ENCODE results near the gene TBC1D21. TPM values are rescaled to one million over a fixed set of nuclear protein-coding genes. Genes with fewer than 3 reads are reported as not detected.

Gene TBC1D21
- total and polyA plus RNA-seq, 2 of the 8 experiments (the other 6 are each of a cell fraction or from before 2014, with no cell fraction given) = not detected

DNA sequence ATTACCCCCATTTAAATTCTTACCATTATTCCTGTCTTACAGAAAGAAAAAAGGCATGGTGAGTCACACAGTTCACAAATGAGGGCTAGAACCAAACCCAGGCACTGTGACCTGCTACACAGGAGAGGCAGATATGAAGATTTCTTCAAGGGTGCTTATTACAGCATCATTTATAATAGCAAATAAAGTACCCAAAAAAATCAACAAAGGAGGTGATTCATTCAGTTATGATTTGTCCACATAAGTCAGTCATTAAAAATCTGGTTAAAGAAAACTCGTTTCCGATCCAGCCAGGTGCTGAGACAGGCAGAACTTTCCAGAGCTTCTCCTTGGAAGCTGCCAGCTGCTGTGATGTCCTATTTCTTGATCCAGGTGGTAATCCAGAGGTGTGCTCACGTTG, 45.4 kb downstream of the TBC1D21 start (continued):
- TF ChIP-seq, protein P1, sequence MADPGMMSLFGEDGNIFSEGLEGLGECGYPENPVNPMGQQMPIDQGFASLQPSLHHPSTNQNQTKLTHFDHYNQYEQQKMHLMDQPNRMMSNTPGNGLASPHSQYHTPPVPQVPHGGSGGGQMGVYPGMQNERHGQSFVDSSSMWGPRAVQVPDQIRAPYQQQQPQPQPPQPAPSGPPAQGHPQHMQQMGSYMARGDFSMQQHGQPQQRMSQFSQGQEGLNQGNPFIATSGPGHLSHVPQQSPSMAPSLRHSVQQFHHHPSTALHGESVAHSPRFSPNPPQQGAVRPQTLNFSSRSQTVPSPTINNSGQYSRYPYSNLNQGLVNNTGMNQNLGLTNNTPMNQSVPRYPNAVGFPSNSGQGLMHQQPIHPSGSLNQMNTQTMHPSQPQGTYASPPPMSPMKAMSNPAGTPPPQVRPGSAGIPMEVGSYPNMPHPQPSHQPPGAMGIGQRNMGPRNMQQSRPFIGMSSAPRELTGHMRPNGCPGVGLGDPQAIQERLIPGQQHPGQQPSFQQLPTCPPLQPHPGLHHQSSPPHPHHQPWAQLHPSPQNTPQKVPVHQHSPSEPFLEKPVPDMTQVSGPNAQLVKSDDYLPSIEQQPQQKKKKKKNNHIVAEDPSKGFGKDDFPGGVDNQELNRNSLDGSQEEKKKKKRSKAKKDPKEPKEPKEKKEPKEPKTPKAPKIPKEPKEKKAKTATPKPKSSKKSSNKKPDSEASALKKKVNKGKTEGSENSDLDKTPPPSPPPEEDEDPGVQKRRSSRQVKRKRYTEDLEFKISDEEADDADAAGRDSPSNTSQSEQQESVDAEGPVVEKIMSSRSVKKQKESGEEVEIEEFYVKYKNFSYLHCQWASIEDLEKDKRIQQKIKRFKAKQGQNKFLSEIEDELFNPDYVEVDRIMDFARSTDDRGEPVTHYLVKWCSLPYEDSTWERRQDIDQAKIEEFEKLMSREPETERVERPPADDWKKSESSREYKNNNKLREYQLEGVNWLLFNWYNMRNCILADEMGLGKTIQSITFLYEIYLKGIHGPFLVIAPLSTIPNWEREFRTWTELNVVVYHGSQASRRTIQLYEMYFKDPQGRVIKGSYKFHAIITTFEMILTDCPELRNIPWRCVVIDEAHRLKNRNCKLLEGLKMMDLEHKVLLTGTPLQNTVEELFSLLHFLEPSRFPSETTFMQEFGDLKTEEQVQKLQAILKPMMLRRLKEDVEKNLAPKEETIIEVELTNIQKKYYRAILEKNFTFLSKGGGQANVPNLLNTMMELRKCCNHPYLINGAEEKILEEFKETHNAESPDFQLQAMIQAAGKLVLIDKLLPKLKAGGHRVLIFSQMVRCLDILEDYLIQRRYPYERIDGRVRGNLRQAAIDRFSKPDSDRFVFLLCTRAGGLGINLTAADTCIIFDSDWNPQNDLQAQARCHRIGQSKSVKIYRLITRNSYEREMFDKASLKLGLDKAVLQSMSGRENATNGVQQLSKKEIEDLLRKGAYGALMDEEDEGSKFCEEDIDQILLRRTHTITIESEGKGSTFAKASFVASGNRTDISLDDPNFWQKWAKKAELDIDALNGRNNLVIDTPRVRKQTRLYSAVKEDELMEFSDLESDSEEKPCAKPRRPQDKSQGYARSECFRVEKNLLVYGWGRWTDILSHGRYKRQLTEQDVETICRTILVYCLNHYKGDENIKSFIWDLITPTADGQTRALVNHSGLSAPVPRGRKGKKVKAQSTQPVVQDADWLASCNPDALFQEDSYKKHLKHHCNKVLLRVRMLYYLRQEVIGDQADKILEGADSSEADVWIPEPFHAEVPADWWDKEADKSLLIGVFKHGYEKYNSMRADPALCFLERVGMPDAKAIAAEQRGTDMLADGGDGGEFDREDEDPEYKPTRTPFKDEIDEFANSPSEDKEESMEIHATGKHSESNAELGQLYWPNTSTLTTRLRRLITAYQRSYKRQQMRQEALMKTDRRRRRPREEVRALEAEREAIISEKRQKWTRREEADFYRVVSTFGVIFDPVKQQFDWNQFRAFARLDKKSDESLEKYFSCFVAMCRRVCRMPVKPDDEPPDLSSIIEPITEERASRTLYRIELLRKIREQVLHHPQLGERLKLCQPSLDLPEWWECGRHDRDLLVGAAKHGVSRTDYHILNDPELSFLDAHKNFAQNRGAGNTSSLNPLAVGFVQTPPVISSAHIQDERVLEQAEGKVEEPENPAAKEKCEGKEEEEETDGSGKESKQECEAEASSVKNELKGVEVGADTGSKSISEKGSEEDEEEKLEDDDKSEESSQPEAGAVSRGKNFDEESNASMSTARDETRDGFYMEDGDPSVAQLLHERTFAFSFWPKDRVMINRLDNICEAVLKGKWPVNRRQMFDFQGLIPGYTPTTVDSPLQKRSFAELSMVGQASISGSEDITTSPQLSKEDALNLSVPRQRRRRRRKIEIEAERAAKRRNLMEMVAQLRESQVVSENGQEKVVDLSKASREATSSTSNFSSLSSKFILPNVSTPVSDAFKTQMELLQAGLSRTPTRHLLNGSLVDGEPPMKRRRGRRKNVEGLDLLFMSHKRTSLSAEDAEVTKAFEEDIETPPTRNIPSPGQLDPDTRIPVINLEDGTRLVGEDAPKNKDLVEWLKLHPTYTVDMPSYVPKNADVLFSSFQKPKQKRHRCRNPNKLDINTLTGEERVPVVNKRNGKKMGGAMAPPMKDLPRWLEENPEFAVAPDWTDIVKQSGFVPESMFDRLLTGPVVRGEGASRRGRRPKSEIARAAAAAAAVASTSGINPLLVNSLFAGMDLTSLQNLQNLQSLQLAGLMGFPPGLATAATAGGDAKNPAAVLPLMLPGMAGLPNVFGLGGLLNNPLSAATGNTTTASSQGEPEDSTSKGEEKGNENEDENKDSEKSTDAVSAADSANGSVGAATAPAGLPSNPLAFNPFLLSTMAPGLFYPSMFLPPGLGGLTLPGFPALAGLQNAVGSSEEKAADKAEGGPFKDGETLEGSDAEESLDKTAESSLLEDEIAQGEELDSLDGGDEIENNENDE (IDR thresholded peaks at IDR 0.05; ENCODE audit: insufficient replicate concordance, low read length) = no peak
- no peak for TF ChIP-seq CBX8 (IDR thresholded peaks at IDR 0.05; ENCODE audit: borderline replicate concordance, low read depth, low read length)
- no peak for TF ChIP-seq SIN3A (conservative IDR thresholded peaks at IDR 0.05 in 1 of 2, IDR thresholded peaks at IDR 0.05 in 1 of 2; ENCODE audit: low read depth in 1 of 2, low read length in 2 of 2)

Measured in H1 (cell line).